HG02798 (cell line): Measurements from ENCODE around the gene BARD1.
"Not testable (repeated sequence)": the region's sequence is repeated elsewhere in the genome, so short reads cannot be mapped to it uniquely, and the experiment has no call there.

Experiments
- ATAC-seq: cut with Tn5 transposase; IDR thresholded peaks from one replicate; pipeline ENCODE4 v1.9.1; 2021; ENCODE audit warnings: mild to moderate bottlenecking; ENCODE audit not compliant: unreplicated experiment, poor library complexity

Gene BARD1

GRCh38 chr2:214808981-214809750 is at the start of gene BARD1:
BARD1 (minus strand) TSS chr2:214809683; CDS start chr2:214809569, 114 bp downstream.
- peak; percentile 20 for ATAC-seq

DNA sequence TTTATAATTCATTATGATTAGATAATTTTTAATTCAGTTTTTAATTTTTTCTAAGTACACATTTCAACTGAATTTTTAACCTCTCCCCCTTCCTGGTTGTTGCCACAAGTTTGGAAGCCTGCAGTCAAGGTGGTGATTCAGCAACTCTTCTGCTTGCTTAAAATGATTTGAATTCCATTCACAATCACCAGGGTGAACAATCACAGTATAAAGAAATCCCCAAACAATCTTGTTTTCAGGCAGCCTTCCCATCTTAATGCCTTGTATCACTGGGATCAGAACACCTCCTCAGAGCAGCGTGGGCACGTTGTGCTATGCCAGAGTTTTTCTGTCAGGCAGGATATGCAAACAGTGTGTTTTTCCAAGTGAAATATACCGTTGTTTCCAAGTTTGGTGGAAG is 46.7 kb upstream of the BARD1 start:
- ATAC-seq, result no peak

DNA sequence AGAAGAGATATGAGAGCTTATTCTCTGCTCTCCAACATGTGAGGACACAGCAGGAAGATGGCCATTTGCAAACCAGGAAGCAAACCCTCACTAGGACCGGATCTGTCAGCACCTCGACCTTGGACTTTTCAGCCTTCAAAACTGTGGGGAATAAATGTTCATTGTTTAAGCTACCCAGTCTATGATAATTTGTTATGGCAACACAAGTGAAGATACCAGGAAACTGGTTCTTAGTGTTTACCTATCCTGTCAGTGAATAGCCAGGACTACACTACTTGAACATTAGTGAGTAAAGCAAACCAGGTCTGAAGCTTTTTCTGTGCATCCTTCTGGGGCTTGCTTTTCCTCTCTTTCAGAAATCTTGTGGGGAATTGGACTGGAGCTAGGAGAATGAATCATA is 44.4 kb upstream of the BARD1 start:
- ATAC-seq, result no peak

GRCh38 chr2:214843823-214844222 is 34.3 kb upstream of the BARD1 start:
- ATAC-seq, result no peak

DNA sequence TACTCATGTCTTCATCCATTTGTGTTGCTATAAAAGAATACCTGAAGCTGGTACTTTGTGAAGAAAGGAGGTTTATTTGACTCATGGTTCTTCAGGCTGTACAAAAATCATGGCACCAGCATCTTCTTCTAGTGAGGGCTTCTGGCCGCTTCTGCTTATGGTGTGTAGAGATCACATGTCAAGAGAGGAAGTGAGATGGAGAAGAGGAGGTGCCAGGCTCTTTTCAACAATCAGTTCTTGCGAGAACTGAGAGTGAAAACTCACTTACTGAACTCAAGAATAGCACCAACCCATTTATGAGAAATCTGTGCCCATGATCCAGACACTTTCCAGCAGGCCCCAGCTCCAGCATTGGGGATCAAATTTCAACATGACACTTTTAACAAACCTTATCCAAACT is 30.0 kb upstream of the BARD1 start:
- peak; percentile 79 for ATAC-seq

DNA sequence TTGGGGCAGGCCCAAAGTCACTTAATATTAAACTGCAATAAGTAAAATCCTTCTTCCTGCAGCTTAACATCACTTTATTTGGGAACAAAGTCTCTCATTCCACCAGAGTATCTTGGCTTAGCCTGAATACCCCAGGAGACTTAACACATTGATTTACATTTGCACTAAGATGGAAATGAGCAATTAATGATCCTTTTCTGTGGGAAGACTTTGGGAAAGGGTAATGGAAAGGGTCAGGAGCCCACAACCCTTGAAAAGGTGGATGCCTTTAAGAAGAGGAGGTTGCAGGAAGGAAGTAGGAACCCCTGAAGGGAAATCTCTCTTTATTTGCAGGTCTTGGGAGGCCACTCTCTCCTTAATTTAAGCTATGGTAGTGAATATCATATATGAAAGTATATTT is 28.0 kb upstream of the BARD1 start:
- ATAC-seq, result no peak

GRCh38 chr2:214836568-214836967 is 27.1 kb upstream of the BARD1 start:
- no peak for ATAC-seq

GRCh38 chr2:214830794-214831346 is 21.4 kb upstream of the BARD1 start:
- no peak for ATAC-seq

DNA sequence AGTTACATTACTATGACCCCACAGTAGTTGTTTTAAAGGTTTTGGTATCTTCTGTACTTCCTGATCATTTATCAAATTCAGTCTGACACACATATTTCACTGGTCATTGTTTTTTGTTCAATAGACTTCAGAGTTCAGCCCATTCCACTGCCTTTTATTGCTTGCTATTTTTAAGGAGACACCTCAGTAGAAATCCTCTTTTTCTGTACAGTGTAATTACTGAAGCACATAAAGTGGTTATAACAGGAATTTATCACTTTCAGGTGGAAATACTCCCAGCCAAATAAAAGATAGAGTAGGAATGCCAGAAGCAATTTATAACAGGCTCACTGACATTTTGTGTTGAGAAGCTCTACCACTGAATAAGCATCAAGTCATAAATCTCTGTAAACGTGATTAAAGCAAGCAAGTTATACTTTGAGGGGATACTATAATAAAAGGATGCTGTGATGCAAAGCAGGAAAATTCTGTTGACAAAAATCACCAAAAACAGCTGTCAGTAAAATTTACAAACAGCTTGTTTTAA is 6.6 kb upstream of the BARD1 start:
- ATAC-seq, result no peak

DNA sequence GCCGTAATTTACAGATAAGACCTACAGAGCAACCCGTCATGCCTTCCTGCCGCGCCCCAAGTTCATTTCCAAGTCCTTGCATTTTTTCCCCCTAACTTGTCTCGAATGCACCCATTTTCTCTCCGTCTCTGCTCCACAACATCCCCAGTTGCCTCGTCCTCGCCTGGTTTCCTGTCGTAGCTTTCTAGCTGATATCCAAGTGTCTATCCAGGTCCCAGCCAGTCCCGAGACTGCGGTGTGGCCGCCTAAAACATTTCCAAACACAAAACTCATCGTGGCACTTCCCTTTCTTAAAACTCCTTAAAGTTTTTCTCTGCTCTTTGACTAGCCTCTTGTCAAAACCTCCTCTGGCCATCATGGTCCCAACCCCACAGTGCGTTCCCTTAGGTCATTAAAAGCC is 1.2 kb upstream of the BARD1 start:
- ATAC-seq, result no peak

GRCh38 chr2:214809751-214810564 is 475 bp upstream of the BARD1 start:
- ATAC-seq, result peak; percentile 89

GRCh38 chr2:214807653-214808052 is 1.8 kb downstream of the BARD1 start:
- no peak for ATAC-seq

GRCh38 chr2:214801768-214802397 is 7.6 kb downstream of the BARD1 start:
- no peak for ATAC-seq

DNA sequence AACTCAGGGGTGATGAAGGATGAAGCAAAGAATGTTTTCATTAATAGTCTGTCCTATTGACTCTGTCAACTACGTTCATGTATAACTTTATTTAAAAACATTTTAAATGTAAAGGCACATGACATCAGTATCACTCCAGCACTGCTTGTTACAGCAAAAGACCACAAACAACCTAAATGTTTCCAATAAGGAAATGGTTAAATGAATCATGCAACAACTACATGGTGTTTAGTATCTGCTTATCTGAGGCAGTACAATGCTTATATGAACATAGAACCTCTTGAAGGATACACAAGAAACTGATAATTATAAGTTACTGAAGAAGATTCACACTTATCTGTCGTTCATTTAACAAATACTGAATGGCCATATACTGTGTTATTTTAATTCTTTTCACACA is 8.4 kb downstream of the BARD1 start:
- no peak for ATAC-seq

- ATAC-seq, result no peak
Measured at GRCh38 chr2:214800180-214800579, 9.3 kb downstream of the BARD1 start.

- ATAC-seq, result no peak
Measured at GRCh38 chr2:214796911-214797310, 12.6 kb downstream of the BARD1 start.

DNA sequence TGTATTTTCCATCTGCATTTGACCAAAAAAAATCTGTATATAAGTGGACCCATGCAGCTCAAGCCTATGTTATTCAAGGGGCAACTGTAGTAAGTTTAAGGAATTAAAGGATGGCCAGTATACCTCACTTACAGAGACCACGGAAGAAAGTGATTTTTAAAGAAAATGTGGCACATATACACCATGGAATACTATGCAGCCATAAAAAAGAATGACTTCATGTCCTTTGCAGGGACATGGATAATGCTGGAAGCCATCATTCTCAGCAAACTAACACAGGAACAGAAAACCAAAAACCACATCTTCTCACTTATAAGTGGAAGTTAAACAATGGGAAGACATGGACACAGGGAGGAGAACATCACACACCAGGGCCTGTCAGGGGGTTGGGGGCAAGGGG is 26.3 kb downstream of the BARD1 start:
- ATAC-seq, result not testable (repeated sequence)

- no peak for ATAC-seq
Measured at GRCh38 chr2:214782671-214783070, 26.8 kb downstream of the BARD1 start.

DNA sequence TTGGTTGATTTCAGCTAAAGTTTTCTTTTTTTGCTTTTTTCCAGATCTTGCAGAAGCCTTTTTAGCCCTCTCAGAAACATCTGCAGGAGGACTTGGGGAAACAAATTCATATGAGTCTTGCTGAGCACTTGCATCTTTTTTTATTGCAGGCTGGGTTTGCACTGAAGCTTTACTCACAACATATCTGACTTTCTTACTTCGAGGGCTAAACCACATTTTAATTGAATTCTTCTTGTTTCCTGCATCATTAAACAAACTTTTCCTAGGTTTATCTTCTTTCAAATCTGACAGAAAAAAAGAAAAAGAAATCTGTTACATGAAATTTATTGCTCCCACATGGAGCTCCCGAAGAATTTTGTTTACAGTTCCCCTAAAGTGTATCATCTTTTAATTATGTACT is 28.3 kb downstream of the BARD1 start:
- ATAC-seq, result no peak

- no peak for ATAC-seq
Measured at GRCh38 chr2:214775971-214776370, 33.5 kb downstream of the BARD1 start.

DNA sequence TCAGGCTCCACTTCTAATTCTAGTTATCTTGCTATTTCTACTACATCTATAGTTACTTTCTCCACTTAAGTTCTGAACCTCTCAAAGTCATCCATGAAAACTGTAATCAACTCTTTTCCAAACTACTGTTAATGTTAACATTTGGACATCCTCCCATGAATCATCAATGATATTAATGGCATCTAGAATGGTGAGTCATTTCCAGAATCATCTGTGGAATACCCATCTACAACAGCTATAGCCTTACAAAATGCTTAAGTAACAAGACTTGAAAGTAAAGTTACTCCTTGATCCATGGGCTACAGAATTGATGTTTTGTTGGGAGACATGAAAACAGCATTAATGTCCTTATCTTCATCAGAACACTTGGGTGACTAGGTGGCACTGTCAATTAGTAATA is 35.4 kb downstream of the BARD1 start:
- ATAC-seq, result no peak
